HL-60 (cell line): Measurements from ENCODE around the gene TMEM239.

Source experiments
- DNase-seq, 2 experiments: peaks; one replicate each; pipeline ENCODE4 v3.0.0-alpha.2; 2010 to 2020; ENCODE audit warnings: low read depth in 1 of 2, low spot score in 1 of 2
- H3K27ac ChIP-seq: fragments of 250-450 bp; sonication (Bioruptor Pico); replicated peaks from 2 replicates; pipeline ENCODE4 v1.5.1; 2020; ENCODE audit warnings: mild to moderate bottlenecking, moderate library complexity
- H3K27me3 ChIP-seq: fragments of 250-450 bp; sonication (Bioruptor Pico); 2 replicates; pipeline ENCODE4 v1.5.1; 2021; ENCODE audit warnings: mild to moderate bottlenecking, moderate library complexity; ENCODE audit not compliant: insufficient read depth, poor library complexity, severe bottlenecking
- H3K4me3 ChIP-seq: replicated peaks from 2 replicates; pipeline ENCODE4 v1.5.1; 2011; ENCODE audit warnings: mild to moderate bottlenecking, control low read depth, low read length; ENCODE audit not compliant: insufficient read depth
- CTCF ChIP-seq: IDR thresholded peaks from one replicate; pipeline ENCODE4 v1.5.1; 2011; ENCODE audit warnings: low read length, control low read depth, inconsistent platforms; ENCODE audit not compliant: insufficient read depth
- GABPA ChIP-seq: IDR thresholded peaks from 2 replicates; pipeline ENCODE4 v1.6.1; 2012; ENCODE audit warnings: low read depth
- POLR2AphosphoS5 ChIP-seq: IDR thresholded peaks from 2 replicates; pipeline ENCODE4 v1.6.1; 2012; ENCODE audit warnings: low read depth
- REST ChIP-seq: IDR thresholded peaks from 2 replicates; pipeline ENCODE4 v1.6.1; 2012; ENCODE audit warnings: low read depth; ENCODE audit not compliant: insufficient replicate concordance
- SPI1 ChIP-seq: IDR thresholded peaks from 2 replicates; pipeline ENCODE4 v1.6.1; 2012; ENCODE audit warnings: low read depth, mild to moderate bottlenecking, borderline replicate concordance

TMEM239 gene

GRCh38 chr20:2794202-2794748 lies 21.9 kb upstream of the TMEM239 start:
- DNase-seq, result no peak
- H3K27me3 ChIP-seq, result peaks cover 10% of the 10 kb centered on the region

GRCh38 chr20:2794866-2795447 lies 21.2 kb upstream of the TMEM239 start:
- Histone ChIP-seq H3K4me3 (no peak overlapping the region), H3K27ac (no peak overlapping the region), H3K27me3 (peaks cover 17% of the 10 kb centered on the region)
- TF ChIP-seq SPI1 (no peak), POLR2AphosphoS5 (no peak), GABPA (no peak), REST (no peak), CTCF (no peak)
- DNase-seq, result no peak

More at GRCh38 chr20:2794202-2794748, 21.9 kb upstream of the TMEM239 start:
- H3K4me3 ChIP-seq, result no peak overlapping the region
- TF ChIP-seq CTCF (no peak), GABPA (no peak), REST (no peak), POLR2AphosphoS5 (no peak), SPI1 (no peak)
- H3K27ac ChIP-seq, result no peak overlapping the region

- no peak for DNase-seq
- no peak overlapping the region for H3K4me3 ChIP-seq
- TF ChIP-seq GABPA (no peak), POLR2AphosphoS5 (no peak)
- H3K27ac ChIP-seq, result no peak overlapping the region
- peaks cover 18% of the 10 kb centered on the region for H3K27me3 ChIP-seq
Observed at GRCh38 chr20:2795451-2795850, 20.7 kb upstream of the TMEM239 start.

GRCh38 chr20:2796011-2796660 lies 20.0 kb upstream of the TMEM239 start:
- H3K4me3 ChIP-seq, result no peak overlapping the region
- no peak for DNase-seq
- H3K27ac ChIP-seq, result no peak overlapping the region
- H3K27me3 ChIP-seq, result peaks cover 23% of the 10 kb centered on the region
- TF ChIP-seq SPI1 (no peak), CTCF (no peak), POLR2AphosphoS5 (no peak), GABPA (no peak), REST (no peak)
